LNCaP clone FGC (cell line): Measurements from ENCODE around the gene MYL6B.

ENCODE experiments used
- DNase-seq: peaks from one replicate; pipeline ENCODE4 v3.0.0-alpha.2; 2011; ENCODE audit warnings: low read depth
- H3K4me3 ChIP-seq: 2 replicates; pipeline ENCODE4 v1.5.1; 2011; ENCODE audit warnings: mild to moderate bottlenecking, low read depth, low read length, control low read depth
- TF ChIP-seq, protein P1 (sequence below): IDR thresholded peaks from 2 replicates; pipeline ENCODE4 v1.5.1; 2012; ENCODE audit warnings: mild to moderate bottlenecking; ENCODE audit not compliant: control insufficient read depth, insufficient read depth; ENCODE audit errors: extremely low read depth

The MYL6B gene

DNA sequence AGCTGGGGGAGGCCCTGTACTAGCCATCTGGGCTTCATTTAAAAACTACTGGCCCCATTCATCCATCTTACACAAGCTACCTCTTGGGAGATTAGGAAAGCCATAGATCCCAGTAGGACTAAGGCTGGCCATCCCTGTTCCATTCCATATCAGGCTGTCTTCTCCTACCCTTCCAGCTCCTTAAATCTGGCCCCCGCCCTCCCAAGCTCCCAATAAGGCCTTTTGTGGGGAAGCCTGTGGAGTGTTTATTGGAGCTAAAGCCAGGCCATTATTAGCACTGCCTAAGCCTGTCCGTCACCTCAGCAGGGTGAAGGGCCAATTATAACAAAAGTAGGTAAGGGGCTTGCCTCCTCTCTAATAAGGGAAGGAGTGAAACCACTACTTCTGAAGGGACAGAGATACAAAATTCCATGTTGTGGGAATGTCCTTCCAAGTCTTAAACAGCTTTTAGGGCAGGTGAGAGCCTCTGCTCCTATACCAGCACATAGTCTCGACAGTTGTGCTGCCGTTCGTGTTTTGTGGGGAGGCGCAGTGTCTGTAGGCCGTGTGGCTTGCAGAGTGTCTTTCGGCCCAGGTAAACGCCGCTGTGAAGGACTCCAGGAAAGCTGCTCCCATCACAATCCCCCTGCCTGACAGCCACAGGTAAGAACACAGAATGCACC, 9.4 kb downstream of the MYL6B start:
- TF ChIP-seq, protein P1, sequence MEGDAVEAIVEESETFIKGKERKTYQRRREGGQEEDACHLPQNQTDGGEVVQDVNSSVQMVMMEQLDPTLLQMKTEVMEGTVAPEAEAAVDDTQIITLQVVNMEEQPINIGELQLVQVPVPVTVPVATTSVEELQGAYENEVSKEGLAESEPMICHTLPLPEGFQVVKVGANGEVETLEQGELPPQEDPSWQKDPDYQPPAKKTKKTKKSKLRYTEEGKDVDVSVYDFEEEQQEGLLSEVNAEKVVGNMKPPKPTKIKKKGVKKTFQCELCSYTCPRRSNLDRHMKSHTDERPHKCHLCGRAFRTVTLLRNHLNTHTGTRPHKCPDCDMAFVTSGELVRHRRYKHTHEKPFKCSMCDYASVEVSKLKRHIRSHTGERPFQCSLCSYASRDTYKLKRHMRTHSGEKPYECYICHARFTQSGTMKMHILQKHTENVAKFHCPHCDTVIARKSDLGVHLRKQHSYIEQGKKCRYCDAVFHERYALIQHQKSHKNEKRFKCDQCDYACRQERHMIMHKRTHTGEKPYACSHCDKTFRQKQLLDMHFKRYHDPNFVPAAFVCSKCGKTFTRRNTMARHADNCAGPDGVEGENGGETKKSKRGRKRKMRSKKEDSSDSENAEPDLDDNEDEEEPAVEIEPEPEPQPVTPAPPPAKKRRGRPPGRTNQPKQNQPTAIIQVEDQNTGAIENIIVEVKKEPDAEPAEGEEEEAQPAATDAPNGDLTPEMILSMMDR, result no peak
- no peak overlapping the region for H3K4me3 ChIP-seq
- no peak for DNase-seq

DNA sequence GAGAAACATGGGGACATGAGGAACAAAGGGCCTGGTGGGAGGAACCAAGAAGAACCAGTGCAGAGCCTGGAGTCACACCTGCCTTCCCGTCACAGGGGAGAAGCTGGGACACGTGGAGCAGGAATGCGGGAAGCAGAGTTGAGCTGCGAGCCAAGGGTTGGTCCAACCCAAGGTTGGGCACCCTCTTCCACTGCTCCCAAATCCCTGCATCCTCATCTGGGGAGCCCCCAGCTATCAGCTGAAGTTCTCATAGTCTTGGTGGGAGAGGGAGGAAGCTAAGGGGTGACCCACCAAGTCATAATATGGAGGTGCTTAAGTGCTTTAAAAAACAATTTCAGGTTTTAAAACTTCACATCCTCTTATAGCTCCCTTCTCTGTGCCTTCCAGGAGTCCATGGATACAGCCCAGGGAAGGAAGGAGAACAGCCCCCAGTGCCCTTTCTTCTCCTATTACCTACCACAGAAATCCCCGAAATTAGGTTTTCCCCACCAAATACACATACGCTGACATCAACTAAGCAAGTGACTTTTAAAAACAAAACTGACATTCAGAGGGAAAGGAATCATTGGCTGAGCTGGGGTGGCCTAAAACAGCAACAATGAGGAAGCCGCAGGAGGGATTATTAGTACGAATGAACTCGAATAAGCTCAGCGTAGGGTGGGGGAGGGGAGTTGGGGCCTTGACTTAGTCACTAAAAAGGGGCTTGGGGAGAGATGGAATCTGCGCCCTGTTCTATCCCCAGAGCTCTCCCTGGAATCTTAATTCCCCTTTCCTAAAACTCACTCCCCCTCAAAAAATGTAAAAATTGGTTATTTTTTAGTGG, 10.3 kb downstream of the MYL6B start:
- DNase-seq, result no peak
- H3K4me3 ChIP-seq, result no peak overlapping the region
- TF ChIP-seq, protein P1, result no peak

DNA sequence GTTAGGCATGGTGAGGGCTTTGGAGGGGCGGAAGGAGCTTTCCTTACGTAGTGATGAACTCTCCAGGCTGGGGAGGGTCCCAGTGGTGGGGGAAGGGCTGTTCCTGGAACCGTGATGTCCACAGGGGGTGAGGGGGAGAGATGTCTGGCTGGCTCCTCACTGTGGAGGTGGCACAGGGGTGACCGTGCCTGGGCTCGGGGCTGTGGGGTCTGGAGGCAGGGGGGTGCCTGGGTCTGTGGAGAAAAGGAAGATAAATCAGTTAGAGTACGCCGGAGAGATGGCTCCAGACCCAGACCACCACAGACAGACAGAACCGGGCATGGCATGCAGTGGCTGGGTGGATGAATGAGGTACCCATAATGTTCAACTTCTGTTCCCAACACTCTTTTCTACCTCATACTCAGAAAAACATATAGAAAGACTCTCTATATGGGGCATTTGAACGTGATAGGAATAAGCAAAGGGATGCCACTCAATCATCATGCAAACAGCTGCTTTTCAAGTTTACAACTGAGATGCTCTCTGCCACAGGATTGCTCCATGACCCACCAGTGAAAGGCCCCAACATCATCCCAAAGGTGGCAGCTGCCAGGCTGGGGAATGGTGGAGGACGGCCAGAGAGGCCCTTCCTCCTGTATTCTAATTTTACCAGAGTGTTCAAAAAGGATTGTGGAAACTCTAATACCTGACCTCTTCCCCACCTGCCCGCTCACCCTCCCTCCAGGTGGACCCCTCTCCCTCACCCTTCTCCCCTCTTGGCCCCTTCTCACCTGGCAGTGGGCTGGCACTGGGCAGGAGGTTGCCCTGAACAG, 11.4 kb downstream of the MYL6B start:
- TF ChIP-seq, protein P1, result no peak
- no peak overlapping the region for H3K4me3 ChIP-seq
- no peak for DNase-seq

DNA sequence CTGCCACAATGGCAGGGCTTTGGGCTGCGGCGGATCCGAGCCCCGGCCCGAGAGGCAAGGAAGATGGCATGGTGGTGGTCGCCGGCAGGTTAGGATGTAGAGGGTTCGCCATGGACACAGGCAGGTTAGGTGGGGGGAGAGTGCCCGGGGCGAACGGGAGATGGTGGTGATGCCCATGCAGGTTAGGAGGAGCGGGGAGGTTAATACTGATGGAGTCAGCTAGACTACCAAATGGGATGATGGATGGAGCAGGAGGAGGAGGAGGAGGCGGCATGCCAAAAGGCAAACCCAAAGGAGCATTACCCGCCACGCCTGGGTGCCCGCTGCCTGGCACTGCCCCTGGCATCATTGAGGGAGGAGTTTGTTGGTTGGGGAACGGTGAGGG, 11.9 kb downstream of the MYL6B start:
- DNase-seq, result no peak
- no peak overlapping the region for H3K4me3 ChIP-seq
- TF ChIP-seq, protein P1, result no peak

DNA sequence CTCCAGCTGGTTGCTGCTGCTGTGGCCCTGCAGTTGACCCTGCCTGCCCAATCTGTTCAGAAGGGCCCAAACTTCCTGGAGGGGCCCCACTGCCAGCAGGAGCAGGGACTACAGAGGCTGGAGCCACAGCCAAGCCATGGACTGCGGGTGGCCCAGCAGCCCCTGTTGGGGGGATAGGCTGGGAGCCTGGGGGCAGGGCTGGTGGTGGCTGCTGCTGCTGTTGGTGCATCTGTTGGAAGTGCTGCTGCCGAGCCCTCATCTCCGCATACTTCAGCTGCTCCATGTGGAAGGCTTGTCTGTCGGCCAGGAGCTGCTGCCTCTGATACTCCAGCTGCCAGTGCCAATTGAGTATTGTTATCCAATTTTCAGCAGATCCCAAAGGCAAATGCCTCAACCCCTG, 13.0 kb downstream of the MYL6B start:
- DNase-seq, result no peak
- TF ChIP-seq, protein P1, result no peak
- no peak overlapping the region for H3K4me3 ChIP-seq

DNA sequence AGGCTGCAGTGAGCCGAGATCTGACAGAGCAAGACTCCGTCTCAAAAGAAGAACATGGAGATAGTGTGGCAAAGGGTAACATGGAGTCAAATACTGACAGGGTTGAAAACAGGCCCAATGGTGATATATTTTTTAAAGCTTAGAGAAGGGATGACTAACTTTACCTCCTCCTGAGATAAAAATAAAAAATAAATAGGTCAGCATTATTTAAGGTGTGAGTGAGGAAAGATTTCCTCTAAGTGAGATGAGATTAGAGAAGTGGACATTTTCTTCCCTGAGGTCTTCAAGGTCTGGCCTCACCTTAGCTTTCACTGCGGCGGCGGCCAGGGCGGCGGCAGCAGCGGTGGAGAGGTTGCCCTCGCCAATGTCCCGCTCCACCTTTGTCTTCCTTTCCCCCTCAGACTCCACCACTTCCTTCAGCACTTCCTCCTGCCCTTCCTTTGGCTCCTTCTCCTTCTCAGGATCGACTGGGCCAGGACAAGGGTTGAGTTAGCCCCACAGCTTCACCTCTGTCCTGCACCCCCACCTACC, 16.9 kb downstream of the MYL6B start:
- no peak for DNase-seq
- TF ChIP-seq, protein P1, result no peak

More for the DNA sequence above, 16.9 kb downstream of the MYL6B start:
- no peak overlapping the region for H3K4me3 ChIP-seq
